ENCODE data around the gene AADACL4.

Gene AADACL4

DNA sequence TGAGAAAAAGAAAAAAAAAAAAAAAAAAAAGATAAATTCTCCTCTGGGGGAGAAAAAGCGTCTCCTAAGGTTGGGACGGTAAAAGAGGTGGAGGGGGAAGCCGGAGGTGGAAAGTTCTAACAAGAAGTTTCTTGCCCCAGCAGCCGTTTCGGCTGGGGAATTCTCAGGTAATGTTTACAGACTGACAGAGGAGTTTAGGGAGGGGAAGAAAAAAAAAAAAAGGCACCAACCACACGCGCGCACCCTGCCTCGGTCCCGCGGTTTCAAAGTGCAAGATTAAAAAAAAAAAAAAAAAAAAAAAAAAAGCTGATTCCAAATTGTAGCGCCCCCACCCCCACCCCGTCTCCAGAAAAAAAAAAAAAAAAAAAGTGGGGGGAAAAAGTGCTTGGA is 26.4 kb upstream of the AADACL4 start (continued):
- TF ChIP-seq, protein P1, sequence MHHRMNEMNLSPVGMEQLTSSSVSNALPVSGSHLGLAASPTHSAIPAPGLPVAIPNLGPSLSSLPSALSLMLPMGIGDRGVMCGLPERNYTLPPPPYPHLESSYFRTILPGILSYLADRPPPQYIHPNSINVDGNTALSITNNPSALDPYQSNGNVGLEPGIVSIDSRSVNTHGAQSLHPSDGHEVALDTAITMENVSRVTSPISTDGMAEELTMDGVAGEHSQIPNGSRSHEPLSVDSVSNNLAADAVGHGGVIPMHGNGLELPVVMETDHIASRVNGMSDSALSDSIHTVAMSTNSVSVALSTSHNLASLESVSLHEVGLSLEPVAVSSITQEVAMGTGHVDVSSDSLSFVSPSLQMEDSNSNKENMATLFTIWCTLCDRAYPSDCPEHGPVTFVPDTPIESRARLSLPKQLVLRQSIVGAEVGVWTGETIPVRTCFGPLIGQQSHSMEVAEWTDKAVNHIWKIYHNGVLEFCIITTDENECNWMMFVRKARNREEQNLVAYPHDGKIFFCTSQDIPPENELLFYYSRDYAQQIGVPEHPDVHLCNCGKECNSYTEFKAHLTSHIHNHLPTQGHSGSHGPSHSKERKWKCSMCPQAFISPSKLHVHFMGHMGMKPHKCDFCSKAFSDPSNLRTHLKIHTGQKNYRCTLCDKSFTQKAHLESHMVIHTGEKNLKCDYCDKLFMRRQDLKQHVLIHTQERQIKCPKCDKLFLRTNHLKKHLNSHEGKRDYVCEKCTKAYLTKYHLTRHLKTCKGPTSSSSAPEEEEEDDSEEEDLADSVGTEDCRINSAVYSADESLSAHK (tag by site-specific recombination; IDR thresholded peaks at IDR 0.05) = peak; percentile 68
- TF ChIP-seq ZNF558 (tag by site-specific recombination; IDR thresholded peaks at IDR 0.05) (0 out of 2 replicates have a peak, but pooled peaks have one; percentile 19), ZBTB7A (tag by site-specific recombination; IDR thresholded peaks at IDR 0.05; ENCODE audit: low read depth) (no peak), ZNF843 (tag by site-specific recombination; IDR thresholded peaks at IDR 0.05) (no peak), ZFP3 (tag by site-specific recombination; IDR thresholded peaks at IDR 0.05; ENCODE audit: low read depth) (0 out of 2 replicates have a peak, but pooled peaks have one; percentile 20), KLF7 (tag by site-specific recombination; IDR thresholded peaks at IDR 0.05; ENCODE audit: borderline replicate concordance) (no peak), ZNF335 (tag by site-specific recombination; conservative IDR thresholded peaks at IDR 0.05) (peak; percentile 52)

DNA sequence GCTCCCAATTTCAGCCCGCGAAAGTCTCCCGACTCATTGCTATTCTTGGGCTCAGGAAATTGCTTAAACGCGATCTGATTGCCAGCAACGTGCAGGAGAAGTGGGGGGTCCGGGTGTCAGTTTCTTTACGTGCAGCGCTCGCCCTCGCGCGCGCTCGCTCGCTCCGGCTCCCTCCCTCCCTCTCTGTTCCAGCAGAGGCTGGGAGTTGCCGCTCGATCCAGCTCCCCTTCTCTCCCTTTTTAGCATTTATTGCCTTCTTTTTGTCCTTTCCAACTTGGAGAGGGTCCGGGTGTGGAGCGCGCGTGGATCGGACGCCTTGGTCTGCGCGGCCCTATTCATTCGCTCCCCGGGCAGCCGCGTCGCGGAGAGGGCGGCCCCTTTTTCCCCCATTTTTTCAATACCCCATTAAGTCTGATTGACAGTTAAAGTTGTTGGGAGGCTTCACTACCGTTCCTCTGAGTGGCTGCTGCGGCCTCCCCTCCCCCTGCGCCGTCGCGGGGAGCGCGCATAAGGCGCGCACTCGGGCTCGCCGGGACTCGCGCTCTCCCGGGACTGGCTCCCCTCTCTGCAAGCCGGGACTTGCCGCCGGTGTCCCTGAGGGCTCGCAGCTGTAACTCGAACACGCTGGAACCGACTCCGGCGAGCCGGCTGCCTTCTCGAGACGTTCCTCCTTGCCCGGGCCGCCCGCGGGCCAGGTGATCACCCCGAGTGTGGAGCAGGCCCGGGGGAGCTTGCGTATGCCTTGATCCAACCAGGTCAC is 25.8 kb upstream of the AADACL4 start, which contains the start of gene DHRS3:
DHRS3 (minus strand) TSS at position 310 of the 760 bp plus-strand sequence. CDS start 862 bp downstream, outside the sequence.
- POLR2A ChIA-PET = interaction anchor here (0.6 to 5.7 kb wide), 22 partner anchors 9 to 295 kb away, joined by 3 to 101 read pairs (median 4); no protein-coding TSS in a partner anchor
- TF ChIP-seq OSR2 (tag by site-specific recombination; IDR thresholded peaks at IDR 0.05) (peak; percentile 70), SP2 (tag by site-specific recombination; IDR thresholded peaks at IDR 0.05) (peak; percentile 79), PATZ1 (tag by site-specific recombination; IDR thresholded peaks at IDR 0.05) (peak; percentile 89), GLIS2 (tag by site-specific recombination; IDR thresholded peaks at IDR 0.05) (peak; percentile 82), ZNF398 (tag by site-specific recombination; IDR thresholded peaks at IDR 0.05) (peak; percentile 64), ZNF488 (tag by site-specific recombination; IDR thresholded peaks at IDR 0.05) (no peak), ZNF843 (tag by site-specific recombination; IDR thresholded peaks at IDR 0.05) (no peak; the same call in none of the 2 replicates), HIC1 (tag by site-specific recombination; IDR thresholded peaks at IDR 0.05) (no peak), ZBTB20 (tag by site-specific recombination; IDR thresholded peaks at IDR 0.05) (peak; percentile 60; the same call in 1 of the 2 replicates), ZNF530 (tag by site-specific recombination; IDR thresholded peaks at IDR 0.05; ENCODE audit: low read depth) (no peak), ZFP69B (tag by site-specific recombination; IDR thresholded peaks at IDR 0.05) (no peak)
- TF ChIP-seq, protein P2, sequence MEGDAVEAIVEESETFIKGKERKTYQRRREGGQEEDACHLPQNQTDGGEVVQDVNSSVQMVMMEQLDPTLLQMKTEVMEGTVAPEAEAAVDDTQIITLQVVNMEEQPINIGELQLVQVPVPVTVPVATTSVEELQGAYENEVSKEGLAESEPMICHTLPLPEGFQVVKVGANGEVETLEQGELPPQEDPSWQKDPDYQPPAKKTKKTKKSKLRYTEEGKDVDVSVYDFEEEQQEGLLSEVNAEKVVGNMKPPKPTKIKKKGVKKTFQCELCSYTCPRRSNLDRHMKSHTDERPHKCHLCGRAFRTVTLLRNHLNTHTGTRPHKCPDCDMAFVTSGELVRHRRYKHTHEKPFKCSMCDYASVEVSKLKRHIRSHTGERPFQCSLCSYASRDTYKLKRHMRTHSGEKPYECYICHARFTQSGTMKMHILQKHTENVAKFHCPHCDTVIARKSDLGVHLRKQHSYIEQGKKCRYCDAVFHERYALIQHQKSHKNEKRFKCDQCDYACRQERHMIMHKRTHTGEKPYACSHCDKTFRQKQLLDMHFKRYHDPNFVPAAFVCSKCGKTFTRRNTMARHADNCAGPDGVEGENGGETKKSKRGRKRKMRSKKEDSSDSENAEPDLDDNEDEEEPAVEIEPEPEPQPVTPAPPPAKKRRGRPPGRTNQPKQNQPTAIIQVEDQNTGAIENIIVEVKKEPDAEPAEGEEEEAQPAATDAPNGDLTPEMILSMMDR (tag by site-specific recombination; IDR thresholded peaks at IDR 0.05) = no peak; the same call in 1 of the 2 replicates
- TF ChIP-seq, protein P3, sequence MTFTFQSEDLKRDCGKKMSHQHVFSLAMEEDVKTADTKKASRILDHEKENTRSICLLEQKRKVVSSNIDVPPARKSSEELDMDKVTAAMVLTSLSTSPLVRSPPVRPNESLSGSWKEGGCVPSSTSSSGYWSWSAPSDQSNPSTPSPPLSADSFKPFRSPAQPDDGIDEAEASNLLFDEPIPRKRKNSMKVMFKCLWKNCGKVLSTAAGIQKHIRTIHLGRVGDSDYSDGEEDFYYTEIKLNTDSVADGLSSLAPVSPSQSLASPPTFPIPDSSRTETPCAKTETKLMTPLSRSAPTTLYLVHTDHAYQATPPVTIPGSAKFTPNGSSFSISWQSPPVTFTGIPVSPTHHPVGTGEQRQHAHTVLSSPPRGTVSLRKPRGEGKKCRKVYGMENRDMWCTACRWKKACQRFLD (tag by site-specific recombination; IDR thresholded peaks at IDR 0.05) = peak; percentile 45; the same call in 1 of the 2 replicates
- TF ChIP-seq, protein P4, sequence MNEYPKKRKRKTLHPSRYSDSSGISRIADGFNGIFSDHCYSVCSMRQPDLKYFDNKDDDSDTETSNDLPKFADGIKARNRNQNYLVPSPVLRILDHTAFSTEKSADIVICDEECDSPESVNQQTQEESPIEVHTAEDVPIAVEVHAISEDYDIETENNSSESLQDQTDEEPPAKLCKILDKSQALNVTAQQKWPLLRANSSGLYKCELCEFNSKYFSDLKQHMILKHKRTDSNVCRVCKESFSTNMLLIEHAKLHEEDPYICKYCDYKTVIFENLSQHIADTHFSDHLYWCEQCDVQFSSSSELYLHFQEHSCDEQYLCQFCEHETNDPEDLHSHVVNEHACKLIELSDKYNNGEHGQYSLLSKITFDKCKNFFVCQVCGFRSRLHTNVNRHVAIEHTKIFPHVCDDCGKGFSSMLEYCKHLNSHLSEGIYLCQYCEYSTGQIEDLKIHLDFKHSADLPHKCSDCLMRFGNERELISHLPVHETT (tag by site-specific recombination; IDR thresholded peaks at IDR 0.05) = 0 out of 2 replicates have a peak, but pooled peaks have one; percentile 12

More for the DNA sequence above, 25.8 kb upstream of the AADACL4 start, which contains the start of gene DHRS3:
- CTCF ChIA-PET = interaction anchor here (0.6 to 5.0 kb wide), 16 partner anchors 14 to 347 kb away, joined by 3 to 45 read pairs (median 6); no protein-coding TSS in a partner anchor
- Histone ChIP-seq H3K27ac (ENCODE audit: extremely low read depth, low read depth, low read length) (peak within 1 kb of the TSS; percentile 99), H3K9me3 (ENCODE audit: control insufficient read depth, insufficient read depth, low read depth, low read length) (no peaks in the 10 kb centered on the region), H3K4me1 (ENCODE audit: control insufficient read depth, insufficient read depth, low read length) (peaks cover 9% of the 10 kb centered on the region), H3K4me3 (ENCODE audit: low read depth, low read length) (peak within 1 kb of the TSS; percentile 74), H3K36me3 (ENCODE audit: control insufficient read depth in 2 of 2, insufficient read depth in 1 of 2, low read length in 2 of 2) (no peaks in the 10 kb centered on the region)
